Hepatocyte (in vitro differentiated cells): ENCODE measurements around the gene CAPRIN2. TPM values are rescaled to one million over a fixed set of nuclear protein-coding genes. Genes with fewer than 3 reads are reported as not detected.

Experiments
- DNase-seq: peaks from one replicate; pipeline ENCODE4 v3.0.0-alpha.2; 2016; ENCODE audit warnings: low spot score
- H2AFZ ChIP-seq: fragments of 200-600 bp; sonication (generic); 2 replicates; pipeline ENCODE4 v1.6.0; 2016; ENCODE audit warnings: antibody characterized with exemption, mild to moderate bottlenecking
- H3K27ac ChIP-seq: fragments of 200-600 bp; sonication (generic); 2 replicates; pipeline ENCODE4 v1.5.1; 2016; ENCODE audit warnings: mild to moderate bottlenecking
- H3K27me3 ChIP-seq: fragments of 200-600 bp; sonication (generic); 2 replicates; pipeline ENCODE4 v1.6.1; 2016
- H3K36me3 ChIP-seq: fragments of 200-600 bp; sonication (generic); replicated peaks from 2 replicates; pipeline ENCODE4 v1.5.1; 2016; ENCODE audit warnings: low read depth; ENCODE audit not compliant: insufficient read depth
- H3K4me1 ChIP-seq: fragments of 200-600 bp; sonication (generic); 2 replicates; pipeline ENCODE4 v1.5.1; 2016; ENCODE audit warnings: mild to moderate bottlenecking, moderate library complexity; ENCODE audit not compliant: insufficient read depth
- H3K4me2 ChIP-seq: fragments of 200-600 bp; sonication (generic); 2 replicates; pipeline ENCODE4 v1.6.0; 2016
- H3K4me3 ChIP-seq: fragments of 200-600 bp; sonication (generic); 2 replicates; pipeline ENCODE4 v1.5.1; 2016; ENCODE audit warnings: mild to moderate bottlenecking
- H3K79me2 ChIP-seq: fragments of 200-600 bp; sonication (generic); 2 replicates; pipeline ENCODE4 v1.6.0; 2017; ENCODE audit warnings: mild to moderate bottlenecking
- H3K9me2 ChIP-seq: fragments of 200-600 bp; sonication (generic); replicated peaks from 2 replicates; pipeline ENCODE4 v1.6.0; 2017; ENCODE audit warnings: mild to moderate bottlenecking; ENCODE audit not compliant: insufficient read depth
- H3K9me3 ChIP-seq: fragments of 200-600 bp; sonication (generic); 2 replicates; pipeline ENCODE4 v1.5.1; 2016; ENCODE audit warnings: low read depth, mild to moderate bottlenecking
- H4K20me1 ChIP-seq: fragments of 200-600 bp; sonication (generic); 2 replicates; pipeline ENCODE4 v1.6.0; 2016; ENCODE audit warnings: mild to moderate bottlenecking; ENCODE audit not compliant: insufficient read depth, poor library complexity, severe bottlenecking
- CTCF ChIP-seq: fragments of 200-600 bp; sonication (generic); IDR thresholded peaks from 2 replicates; pipeline ENCODE4 v1.5.1; 2016; ENCODE audit warnings: antibody characterized with exemption, mild to moderate bottlenecking; ENCODE audit not compliant: poor library complexity
- EZH2 ChIP-seq: fragments of 200-600 bp; sonication (generic); IDR thresholded peaks from 2 replicates; pipeline ENCODE4 v1.6.1; 2016; ENCODE audit warnings: antibody characterized with exemption, mild to moderate bottlenecking, borderline replicate concordance
- EZH2phosphoT487 ChIP-seq: fragments of 200-600 bp; sonication (generic); IDR thresholded peaks from one replicate; pipeline ENCODE4 v1.6.1; 2018; ENCODE audit warnings: antibody characterized with exemption, mild to moderate bottlenecking, low read depth, moderate library complexity; ENCODE audit not compliant: unreplicated experiment, severe bottlenecking
- WGBS: methylation state at CpG from one replicate; pipeline ENCODE4 v1.1.6; 2016; ENCODE audit warnings: low lambda C conversion rate; ENCODE audit errors: missing lambda C conversion rate; 5-methylcytosine and 5-hydroxymethylcytosine counted together
- polyA plus RNA-seq: library from polyadenylated mRNA; unstranded; fragments of >200 nt; fragmentation: Nextera tagmentation; extraction: Ambion mirVana; gene quantifications from 2 replicates; pipeline ENCODE4 v1.2.1, GENCODE V29; 2016
- total RNA-seq: library from RNA; depleted of rRNA; stranded (reverse); fragments of >200 nt; gene quantifications from 2 replicates; pipeline ENCODE4 v1.2.3, GENCODE V29; 2014

Gene CAPRIN2
- total and polyA plus RNA-seq, 2 experiments from 2014 or later = 19.0 to 25.4 TPM

GRCh38 chr12:30794020-30794419, 39.3 kb upstream of the CAPRIN2 start:
- WGBS = 100% methylated on average over 3 of the region's 3 CpGs
- H3K9me3 ChIP-seq = no peaks in the 10 kb centered on the region
- no peak for DNase-seq
- no peak overlapping the region for H2AFZ ChIP-seq
- peaks cover 2% of the 10 kb centered on the region for H3K27me3 ChIP-seq
- no peaks in the 10 kb centered on the region for H3K36me3 ChIP-seq
- H4K20me1 ChIP-seq = no peaks in the 10 kb centered on the region
- H3K9me2 ChIP-seq = no peaks in the 10 kb centered on the region
- no peak for TF ChIP-seq CTCF
- no peak for TF ChIP-seq EZH2phosphoT487
- no peak for TF ChIP-seq EZH2
- no peak overlapping the region for H3K27ac ChIP-seq
- no peaks in the 10 kb centered on the region for H3K79me2 ChIP-seq
- no peak overlapping the region for H3K4me2 ChIP-seq
- H3K4me3 ChIP-seq = no peak overlapping the region
- peaks cover 8% of the 10 kb centered on the region for H3K4me1 ChIP-seq

- Histone ChIP-seq H3K36me3 (no peaks in the 10 kb centered on the region), H3K27me3 (peaks cover 2% of the 10 kb centered on the region), H3K9me3 (no peaks in the 10 kb centered on the region), H2AFZ (no peak overlapping the region), H3K4me2 (no peak overlapping the region), H3K4me3 (no peak overlapping the region), H3K4me1 (peaks cover 8% of the 10 kb centered on the region), H3K27ac (no peak overlapping the region), H4K20me1 (no peaks in the 10 kb centered on the region), H3K9me2 (no peaks in the 10 kb centered on the region), H3K79me2 (no peaks in the 10 kb centered on the region)
- no peak for DNase-seq
- no peak for TF ChIP-seq CTCF
- no peak for TF ChIP-seq EZH2
- TF ChIP-seq EZH2phosphoT487 = no peak
- 39% methylated on average over 4 of the region's 4 CpGs for WGBS
These were observed 38.1 kb upstream of the CAPRIN2 start for GRCh38 chr12:30792648-30793499.

- peaks cover 8% of the 10 kb centered on the region for H3K4me1 ChIP-seq
- no peaks in the 10 kb centered on the region for H3K9me3 ChIP-seq
- no peaks in the 10 kb centered on the region for H3K9me2 ChIP-seq
- no peaks in the 10 kb centered on the region for H3K36me3 ChIP-seq
- 93% methylated on average over 2 of the region's 2 CpGs for WGBS
- H3K4me3 ChIP-seq = no peak overlapping the region
- no peak overlapping the region for H3K4me2 ChIP-seq
- no peak overlapping the region for H2AFZ ChIP-seq
- no peak for DNase-seq
- H3K27me3 ChIP-seq = peaks cover 2% of the 10 kb centered on the region
- no peak for TF ChIP-seq CTCF
- no peak for TF ChIP-seq EZH2phosphoT487
- TF ChIP-seq EZH2 = no peak
- H4K20me1 ChIP-seq = no peaks in the 10 kb centered on the region
- H3K27ac ChIP-seq = no peak overlapping the region
- no peaks in the 10 kb centered on the region for H3K79me2 ChIP-seq
These were observed 37.3 kb upstream of the CAPRIN2 start for GRCh38 chr12:30792085-30792484.
